Pulmonary artery endothelial cell (primary cell): ENCODE data around the gene KLC1. TPM values are rescaled to one million over a fixed set of nuclear protein-coding genes. Genes with fewer than 3 reads are reported as not detected.

ENCODE experiments used
- DNase-seq: peaks from one replicate; pipeline ENCODE4 v3.0.0-alpha.2; 2011; ENCODE audit warnings: low read depth, low spot score
- total RNA-seq: library from RNA; depleted of rRNA; stranded (reverse); fragments of >200 nt; gene quantifications from 2 replicates; pipeline ENCODE4 v1.2.3, GENCODE V29; 2014

The KLC1 gene
- total RNA-seq, 1 donor from 2014 or later: 170 TPM

- DNase-seq: no peak
These were observed 119.5 kb downstream of the KLC1 start for GRCh38 chr14:103748534-103748857.

GRCh38 chr14:103749452-103749851 lies 120.4 kb downstream of the KLC1 start:
- no peak for DNase-seq

DNA sequence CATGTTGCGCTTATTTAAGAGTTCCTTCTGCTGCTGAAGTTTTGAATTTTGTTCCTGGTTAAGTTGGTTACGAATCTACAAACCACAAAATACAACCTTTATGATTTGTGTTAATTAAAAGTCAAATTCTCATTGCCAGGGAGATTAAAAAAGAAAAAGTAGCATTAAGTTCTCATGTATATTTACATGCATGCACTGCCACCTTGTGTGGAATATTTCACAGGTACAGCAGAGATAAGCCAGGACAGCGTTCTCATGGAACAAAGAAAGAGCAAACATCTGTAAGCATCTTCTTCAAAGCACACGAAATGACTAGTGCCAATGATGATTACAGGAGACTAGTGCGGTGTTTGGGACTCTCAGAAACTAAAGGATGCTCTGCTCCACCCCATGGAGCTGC lies 120.8 kb downstream of the KLC1 start:
- DNase-seq: no peak

Other genes with a start within 250 kb of the KLC1 start
- gene MARK3, start 243.8 kb upstream of the KLC1 start, total RNA-seq: 67.9 and 80.6 TPM in 2 replicates
- gene CKB, start 106.4 kb upstream of the KLC1 start, total RNA-seq: 3.4 and 3.9 TPM in 2 replicates
- gene TRMT61A, start 100.0 kb upstream of the KLC1 start, total RNA-seq: 7.9 and 9.7 TPM in 2 replicates
- 33.8 and 38.4 TPM in 2 replicates for gene BAG5, start 66.6 kb upstream of the KLC1 start, total RNA-seq
- gene COA8, start 66.3 kb upstream of the KLC1 start, total RNA-seq: 19.3 and 29.5 TPM in 2 replicates
- 17.4 and 36.9 TPM in 2 replicates for gene XRCC3, start 86.2 kb downstream of the KLC1 start, total RNA-seq
- 65.8 and 86.9 TPM in 2 replicates for gene ZFYVE21, start 86.6 kb downstream of the KLC1 start, total RNA-seq
- 7.5 and 8.9 TPM in 2 replicates for gene PPP1R13B, start 218.4 kb downstream of the KLC1 start, total RNA-seq